HT-29 (cell line): ENCODE results near the gene SMPD2. TPM values are rescaled to one million over a fixed set of nuclear protein-coding genes. Genes with fewer than 3 reads are reported as not detected.

Experiments used
- DNase-seq: peaks from one replicate; pipeline ENCODE4 v3.0.0-alpha.2; 2015; ENCODE audit warnings: low spot score
- total RNA-seq: library from RNA; depleted of rRNA; stranded (reverse); fragments of >200 nt; shearing (Covaris generic); gene quantifications from 2 replicates; pipeline ENCODE4 v1.2.3, GENCODE V29; 2014; rRNA removed

SMPD2 gene, protein sequence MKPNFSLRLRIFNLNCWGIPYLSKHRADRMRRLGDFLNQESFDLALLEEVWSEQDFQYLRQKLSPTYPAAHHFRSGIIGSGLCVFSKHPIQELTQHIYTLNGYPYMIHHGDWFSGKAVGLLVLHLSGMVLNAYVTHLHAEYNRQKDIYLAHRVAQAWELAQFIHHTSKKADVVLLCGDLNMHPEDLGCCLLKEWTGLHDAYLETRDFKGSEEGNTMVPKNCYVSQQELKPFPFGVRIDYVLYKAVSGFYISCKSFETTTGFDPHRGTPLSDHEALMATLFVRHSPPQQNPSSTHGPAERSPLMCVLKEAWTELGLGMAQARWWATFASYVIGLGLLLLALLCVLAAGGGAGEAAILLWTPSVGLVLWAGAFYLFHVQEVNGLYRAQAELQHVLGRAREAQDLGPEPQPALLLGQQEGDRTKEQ
- total RNA-seq: 50.3 and 50.4 TPM in 2 replicates

DNA sequence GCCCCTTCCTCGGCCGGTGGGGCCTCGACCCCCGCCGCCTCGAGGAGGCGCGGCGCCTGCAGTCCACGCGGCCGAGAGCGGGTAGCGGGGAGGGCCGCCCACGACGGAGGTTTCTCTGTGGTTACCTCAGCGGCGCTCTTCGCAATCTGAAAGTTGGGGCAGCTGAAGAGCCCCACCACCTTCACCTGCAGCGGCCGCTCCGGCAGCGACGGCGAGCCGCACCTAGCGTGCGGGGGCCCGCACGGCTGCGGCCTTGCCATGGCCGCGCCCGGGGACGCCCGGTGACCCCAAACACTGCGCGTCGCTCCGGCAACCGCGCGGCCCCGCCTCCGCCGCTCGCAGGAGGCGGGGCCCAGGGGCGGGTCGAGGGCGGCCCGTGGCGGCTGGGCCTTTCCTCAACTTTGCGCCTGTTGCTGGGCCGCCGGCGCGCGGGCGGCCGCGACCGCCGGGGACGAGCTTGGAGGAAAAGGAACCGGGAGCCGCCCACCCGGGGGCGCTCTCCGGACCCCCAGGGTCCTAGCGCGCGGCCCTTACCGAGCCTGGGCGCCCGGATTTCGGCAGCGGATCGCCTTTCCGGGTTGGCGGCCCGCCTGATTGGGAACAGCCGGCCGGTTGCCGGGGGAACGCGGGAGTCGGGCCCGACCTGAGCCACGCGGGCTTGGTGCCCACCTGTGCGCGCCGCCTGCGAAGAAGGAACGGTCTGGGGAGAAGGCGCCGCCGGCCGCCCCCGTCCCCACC lies at the start of gene SMPD2, which contains the start of gene PPIL6:
TSS of gene SMPD2 (plus strand) at position 394 of the 738 bp plus-strand sequence. CDS start 398 bp downstream, outside the sequence.
TSS of gene PPIL6 (minus strand) at position 298 of the 738 bp plus-strand sequence. CDS start at position 260, 38 bp downstream.
- peak; percentile 89 for DNase-seq

DNA sequence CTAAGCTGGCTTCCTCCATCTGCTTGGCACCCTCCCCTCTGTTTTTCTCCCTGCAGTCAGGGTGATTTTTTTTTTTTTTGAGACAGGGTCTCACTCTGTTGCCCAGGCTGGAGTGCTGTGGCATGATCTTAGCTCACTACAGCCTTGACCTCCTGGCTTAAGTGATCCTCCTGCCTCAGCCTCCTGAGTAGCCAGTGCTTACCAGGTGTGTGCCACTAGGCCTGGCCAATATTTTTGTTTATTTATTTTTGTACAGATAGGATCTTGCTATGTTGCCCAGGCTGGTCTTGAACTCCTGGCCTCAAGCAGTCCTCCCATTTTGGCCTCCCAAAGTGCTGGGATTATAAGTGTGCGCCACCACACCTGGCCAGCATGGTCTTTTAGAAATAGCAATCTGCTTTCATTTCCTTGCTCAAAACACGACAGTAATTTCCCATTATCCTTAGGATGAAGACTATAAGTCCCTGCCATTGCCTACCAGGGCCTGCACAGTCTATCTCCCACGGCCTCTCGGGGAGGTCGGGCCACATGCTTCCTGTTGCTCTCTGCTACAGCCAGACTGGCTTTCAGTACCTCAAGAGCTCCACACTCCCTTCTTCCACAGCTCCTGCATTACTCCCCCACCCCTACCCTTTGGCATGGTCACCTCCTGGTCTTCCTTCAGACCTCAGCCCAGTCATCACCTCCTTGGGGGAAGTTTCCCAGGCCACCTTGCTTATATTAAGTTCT lies 47.2 kb upstream of the SMPD2 start:
- no peak for DNase-seq

DNA sequence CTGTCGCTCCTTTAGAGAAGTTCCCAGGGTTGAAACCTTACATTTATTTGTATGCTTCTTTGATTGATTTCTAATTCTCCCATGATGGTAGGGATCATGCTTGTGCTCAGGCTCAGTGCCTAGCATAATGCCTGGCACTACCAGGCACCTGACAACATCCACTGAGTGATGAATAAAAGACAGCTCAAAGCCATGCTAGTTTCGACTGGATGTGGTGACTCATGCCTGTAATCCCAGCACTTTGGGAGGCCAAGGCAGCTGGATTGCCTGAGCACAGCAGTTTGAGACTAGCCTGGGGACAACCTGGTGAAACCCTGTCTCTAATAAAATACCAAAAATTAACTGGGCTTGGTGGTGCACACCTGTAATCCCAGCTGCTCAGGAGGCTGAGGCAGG lies 46.6 kb upstream of the SMPD2 start:
- no peak for DNase-seq

DNA sequence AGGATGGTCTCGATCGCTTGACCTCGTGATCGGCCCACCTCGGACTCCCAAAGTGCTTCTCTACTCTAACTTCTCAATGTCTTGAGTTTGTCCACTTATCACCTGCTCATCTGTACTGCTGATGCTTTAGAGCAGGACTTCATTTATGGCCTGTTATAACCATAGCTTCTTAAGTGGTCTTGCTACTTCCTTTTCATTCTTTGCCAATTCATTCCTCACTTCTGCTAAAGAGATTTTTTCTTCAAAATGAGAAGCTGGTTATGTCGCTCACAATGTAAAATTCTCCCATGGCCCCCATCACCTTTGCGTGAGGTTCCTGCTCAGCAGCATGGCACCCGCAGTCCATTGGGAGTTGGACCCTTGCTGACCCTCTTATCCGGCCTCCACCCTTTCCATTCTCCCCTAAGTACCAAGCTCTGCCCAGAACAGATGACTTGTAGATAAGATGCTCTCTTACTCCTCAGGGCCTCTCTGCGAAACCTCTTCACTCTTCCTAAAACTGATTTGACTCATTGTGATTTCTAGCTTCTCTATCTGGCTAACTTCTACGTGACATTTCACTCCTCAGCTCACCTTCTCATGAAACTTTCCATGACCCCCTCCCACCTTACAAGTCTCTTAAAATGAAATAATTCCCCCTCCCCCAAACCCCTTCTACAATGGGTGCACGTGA lies 44.3 kb upstream of the SMPD2 start:
- DNase-seq: no peak

DNA sequence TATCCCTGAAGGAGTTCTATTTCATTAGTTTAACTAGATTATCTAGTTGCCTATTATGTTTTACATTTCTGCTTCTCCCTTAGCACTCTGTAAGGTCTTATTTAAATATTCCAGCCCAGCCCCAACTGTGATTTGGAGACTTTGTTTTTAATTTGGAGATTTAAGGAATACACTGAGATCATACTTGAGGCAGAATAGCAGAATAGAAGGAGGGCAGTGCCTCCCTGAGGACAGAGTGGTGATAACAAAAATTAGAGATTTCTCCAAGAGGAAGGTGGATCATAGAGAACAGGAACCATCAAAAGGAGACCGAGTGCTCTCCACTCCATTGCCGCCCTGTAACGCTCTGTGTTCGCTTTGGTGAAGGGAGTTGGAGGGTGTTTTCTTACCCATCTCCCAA lies 43.5 kb upstream of the SMPD2 start:
- peak; percentile 65 for DNase-seq

DNA sequence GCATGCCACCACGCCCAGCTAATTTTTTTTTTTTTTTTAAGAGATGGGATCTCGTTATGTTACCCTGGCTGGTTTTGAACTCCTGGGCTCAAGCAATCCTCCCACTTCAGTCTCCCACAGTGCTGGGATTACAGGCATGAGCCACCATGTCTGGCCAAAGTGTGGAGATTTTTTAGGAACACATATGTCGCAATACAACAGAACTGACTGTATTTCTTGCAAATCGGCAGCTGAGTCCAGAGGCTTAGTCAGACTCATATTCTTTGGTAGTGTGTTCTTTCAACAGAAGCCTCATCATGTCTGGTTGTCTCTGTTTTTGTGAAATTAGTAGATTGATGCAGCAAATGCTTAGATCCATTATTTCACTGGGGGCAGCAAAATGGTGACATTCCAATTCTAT lies 34.3 kb upstream of the SMPD2 start:
- no peak for DNase-seq

DNA sequence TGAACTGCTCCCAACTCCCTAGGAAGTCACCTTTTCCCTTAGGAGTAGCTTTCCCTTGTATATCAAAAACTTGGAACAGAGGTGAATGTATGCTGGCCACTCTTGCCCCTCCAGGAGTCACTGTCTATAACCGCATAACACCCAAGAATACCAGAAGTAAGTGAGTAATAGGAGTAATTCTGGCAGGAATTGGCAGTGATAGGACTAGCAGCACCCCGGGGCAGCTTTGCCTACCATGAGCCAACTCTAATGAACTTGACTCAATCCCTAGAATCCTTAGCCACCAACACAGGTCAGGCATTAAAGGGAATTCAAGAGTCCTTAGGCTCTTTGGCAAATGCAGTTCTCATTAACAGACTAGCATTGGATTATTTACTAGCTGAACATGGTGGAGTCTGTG lies 29.5 kb upstream of the SMPD2 start:
- no peak for DNase-seq

DNA sequence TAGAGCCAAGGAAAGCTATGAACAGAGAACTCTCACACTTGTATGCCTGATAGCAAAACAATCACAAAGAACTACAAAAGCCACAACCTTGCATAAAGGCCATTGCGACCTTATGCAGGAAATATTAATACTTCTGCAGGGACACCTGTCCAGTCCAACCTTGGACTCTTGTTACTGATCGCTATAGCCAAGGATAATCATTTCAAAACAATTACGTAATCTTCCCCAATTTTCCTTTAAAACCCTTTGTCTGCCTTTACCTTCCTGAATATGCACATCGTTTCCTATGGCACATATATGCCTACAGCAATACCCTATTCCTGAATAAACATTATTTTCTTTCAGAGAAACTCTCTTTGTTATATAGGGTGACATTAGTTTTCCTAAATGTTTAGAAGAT lies 22.9 kb upstream of the SMPD2 start:
- DNase-seq: no peak

DNA sequence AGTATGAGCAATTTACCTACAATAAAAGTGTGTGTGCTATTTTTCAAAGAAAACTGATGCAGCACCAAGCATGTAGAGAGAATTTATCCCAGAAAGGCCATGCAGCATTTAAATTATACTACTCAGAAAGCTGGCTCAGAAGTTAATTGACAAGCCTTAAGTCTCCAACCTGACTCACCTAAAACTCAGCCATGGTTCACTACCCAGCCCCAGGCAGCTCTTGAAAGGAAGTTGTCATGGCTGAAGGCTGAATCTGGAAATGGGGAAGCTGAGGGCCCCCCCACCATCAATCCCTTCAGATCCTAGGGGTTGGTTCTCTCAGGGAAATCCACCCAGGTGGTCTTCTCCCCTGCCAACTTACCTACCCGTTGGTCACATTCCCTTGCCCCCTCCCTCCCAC lies 19.8 kb upstream of the SMPD2 start:
- no peak for DNase-seq

DNA sequence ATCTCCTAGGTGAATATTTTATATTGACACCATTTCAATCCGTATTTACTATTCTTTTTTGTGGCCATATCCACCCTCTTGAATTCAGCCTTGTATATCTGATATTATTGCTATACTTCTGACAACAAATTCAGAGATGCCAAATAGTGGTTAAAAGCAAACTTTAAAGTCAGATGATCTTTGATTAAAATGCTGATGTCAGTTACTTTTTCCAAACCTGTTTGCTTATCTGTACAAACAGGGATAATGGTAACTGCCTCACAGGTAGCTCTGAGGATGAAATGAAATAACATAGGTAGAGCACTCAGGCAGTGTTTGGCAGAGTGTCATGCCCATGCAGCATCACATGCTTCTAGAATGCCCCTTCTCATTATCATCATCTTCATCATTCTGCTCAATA lies 19.3 kb upstream of the SMPD2 start:
- no peak for DNase-seq

DNA sequence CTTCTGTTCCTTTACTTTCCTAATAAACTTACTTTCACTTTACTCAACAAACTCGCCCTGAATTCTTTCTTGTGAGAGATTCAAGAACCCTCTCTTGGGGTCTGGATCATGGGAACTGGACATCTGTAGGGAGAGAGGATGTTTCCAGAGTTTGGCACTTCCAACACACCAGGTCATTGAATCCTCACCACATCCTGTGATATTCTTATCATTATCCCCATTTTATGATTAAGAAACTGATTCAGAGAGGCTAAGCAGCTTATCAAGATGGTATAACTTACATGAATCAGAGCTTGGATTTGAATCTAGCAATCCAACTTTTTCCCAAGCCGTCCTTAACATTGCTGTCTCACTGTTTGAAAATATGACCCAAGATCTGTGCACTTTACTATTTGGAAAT lies 15.6 kb upstream of the SMPD2 start:
- DNase-seq: no peak

DNA sequence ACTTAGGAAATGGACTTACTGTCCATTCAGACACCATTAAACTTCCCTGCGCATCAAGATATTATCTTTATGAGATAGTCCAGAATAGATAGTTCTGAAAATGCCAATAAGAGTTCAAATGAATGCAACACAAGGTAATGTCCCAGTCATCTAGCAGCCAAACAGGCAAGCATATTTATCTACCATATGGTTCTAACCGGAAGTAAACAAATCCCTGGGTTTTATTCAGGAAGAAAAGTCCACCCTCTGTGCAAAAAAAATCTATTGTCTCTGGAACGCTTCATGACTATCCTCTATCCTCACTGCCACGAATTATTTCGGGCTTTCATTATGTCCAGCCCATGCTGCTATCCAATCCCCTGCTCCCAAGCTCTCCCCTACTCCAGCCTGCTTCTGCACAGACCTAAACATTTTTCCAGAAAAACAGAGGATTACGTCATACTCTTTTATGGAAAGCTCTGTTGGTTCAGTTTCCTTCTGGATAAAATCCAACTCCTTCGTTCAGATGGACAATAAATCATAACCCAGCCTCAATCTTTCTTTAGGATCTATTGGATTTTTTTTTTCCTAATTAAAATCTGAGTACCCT lies 11.5 kb upstream of the SMPD2 start:
- DNase-seq: no peak

DNA sequence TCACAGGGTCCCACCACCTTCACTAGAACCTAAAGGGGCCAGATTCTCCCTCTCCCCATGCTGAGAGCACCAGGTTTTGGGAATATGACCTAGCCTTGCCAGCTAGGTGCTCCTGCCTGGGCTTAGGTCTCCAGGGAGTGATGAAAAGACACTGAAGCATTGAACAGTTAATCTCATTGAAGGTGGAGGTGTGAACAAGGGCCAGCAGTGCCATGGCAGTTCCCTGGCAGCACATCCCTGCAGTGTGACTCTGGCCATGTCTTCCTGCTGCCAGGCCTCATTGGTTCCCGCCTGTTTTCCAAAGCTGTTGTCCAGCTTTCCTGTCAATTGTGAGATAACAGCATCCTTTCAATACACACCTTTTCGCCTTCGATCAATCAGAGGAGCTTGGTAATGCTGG lies 11.0 kb upstream of the SMPD2 start:
- DNase-seq: no peak

DNA sequence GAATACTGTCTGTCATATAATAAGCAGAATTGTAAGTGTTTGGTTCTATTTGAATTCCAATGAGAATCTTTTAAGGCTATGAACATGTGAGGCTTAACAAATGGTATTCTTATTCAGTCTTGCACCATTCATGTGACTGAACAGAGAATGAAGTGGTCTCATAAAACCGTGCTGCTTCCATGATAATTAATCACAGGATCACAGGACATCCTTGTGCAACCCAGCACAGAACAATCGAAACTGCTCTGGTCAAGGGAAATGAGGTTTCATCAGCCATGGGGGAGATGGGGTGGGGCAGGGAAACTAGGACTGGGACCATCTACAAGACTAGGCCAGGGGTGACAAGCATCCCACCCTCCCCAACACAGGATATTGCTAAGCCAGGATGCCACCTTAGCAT lies 6.1 kb upstream of the SMPD2 start:
- no peak for DNase-seq

DNA sequence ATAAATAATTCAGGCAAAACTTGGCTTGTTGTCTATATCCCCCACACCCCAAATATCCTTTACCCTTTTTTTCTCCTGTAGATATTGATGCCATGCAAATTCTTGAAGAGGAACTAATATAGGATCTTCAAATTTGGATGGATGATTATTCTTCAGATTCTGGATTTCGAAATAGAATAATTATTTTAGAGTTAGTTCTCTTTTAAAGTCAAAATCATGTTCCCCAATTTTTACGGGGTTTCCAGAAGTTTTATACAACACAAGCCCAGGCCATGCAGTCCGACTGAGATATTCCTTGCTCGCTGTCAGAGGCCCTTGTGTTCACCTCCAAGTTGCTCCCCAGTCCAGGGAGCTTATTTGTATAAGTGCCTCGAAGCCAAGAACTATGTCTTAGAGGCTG lies 4.5 kb upstream of the SMPD2 start:
- DNase-seq: no peak

DNA sequence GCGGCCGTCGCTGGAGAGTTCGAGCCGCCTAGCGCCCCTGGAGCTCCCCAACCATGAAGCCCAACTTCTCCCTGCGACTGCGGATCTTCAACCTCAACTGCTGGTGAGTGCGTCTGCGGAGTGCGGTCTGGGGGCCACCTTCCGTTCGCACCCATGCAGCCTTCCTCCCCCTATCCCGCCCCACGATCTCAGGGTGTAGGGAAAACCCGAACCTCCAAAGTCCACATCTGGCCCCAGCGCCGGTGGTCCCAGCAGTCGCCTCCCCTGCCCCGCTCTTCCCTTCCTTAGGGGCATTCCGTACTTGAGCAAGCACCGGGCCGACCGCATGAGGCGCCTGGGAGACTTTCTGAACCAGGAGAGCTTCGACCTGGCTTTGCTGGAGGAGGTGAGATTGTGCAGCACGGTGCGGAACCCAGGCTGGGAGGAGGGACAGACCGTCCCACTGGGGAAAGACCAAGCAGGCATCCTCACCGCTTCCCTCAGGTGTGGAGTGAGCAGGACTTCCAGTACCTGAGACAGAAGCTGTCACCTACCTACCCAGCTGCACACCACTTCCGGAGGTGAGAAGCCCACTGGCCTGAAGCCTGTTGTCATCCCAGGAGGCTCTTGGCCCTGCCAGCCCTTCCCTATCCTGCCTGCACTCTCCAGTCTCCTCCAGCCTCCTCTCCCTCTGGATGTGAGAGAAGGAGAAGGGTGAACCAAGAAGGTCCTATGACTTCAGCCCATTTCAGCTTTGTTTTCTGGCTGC lies 719 bp downstream of the SMPD2 start:
- peak; percentile 75 for DNase-seq

DNA sequence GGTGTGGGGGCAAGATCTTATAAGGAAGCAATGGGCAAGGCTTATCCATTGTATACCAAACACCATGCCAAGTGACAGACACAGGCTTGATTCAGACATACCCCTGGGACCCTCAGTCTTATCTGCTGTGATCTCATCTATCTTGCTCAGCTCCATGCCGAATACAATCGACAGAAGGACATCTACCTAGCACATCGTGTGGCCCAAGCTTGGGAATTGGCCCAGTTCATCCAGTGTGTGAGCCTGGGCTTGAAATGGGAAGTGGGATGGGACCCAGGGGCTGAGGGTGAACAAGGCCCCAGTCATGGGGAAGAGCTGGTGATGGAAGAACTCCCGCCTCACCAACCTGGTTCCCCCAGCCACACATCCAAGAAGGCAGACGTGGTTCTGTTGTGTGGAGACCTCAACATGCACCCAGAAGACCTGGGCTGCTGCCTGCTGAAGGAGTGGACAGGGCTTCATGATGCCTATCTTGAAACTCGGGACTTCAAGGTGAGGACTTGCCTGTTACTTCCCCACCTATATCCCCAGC lies 1.9 kb downstream of the SMPD2 start:
- DNase-seq: no peak

DNA sequence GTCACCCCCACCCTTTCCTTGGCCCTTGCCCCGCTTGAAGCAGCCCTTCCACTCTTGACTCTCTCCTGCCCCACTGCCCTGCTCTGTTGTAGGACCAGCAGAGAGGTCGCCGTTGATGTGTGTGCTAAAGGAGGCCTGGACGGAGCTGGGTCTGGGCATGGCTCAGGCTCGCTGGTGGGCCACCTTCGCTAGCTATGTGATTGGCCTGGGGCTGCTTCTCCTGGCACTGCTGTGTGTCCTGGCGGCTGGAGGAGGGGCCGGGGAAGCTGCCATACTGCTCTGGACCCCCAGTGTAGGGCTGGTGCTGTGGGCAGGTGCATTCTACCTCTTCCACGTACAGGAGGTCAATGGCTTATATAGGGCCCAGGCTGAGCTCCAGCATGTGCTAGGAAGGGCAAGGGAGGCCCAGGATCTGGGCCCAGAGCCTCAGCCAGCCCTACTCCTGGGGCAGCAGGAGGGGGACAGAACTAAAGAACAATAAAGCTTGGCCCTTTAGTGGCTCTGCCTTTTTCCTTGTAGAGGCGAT lies 3.0 kb downstream of the SMPD2 start:
- no peak for DNase-seq

DNA sequence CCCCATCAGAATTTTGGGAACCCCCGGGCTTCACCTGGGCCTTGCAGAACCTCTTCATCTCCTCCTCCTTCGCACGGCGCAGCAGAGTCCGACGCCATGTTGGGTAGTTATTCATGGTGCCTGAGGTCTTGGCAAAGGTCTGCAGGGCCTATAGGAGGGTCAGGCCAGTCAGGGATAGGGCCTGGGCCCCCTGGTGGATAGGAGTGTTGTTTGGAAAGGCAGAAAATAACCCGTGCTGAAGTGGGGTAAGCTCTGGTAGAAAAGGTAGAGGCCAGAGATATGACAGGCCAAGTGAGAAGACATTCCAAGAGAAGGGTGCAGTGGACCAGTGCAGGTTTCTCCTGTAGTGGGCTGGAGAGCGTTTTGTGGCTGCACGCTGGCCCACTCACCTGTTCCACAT lies 4.9 kb downstream of the SMPD2 start:
- DNase-seq: no peak

DNA sequence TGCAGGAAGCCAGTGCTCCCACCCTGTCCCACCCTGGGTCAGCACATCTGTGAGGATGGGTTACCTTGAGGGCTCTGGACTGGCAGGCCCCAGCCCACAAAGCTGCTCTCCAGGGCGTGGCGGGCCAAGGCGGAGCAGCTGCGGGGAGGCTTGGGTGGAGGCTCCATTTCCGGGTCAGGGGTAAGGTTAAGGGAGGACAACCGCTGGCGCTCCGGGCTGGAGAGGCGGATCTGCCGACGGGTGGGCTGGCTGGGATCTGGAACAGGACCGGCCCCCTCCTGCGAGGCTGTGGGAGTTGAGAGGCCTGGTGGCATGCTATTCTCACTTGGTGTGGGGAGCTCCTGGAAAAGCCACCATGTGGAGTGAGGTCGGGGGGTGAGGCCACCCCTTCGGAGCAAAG lies 5.5 kb downstream of the SMPD2 start:
- peak; percentile 53 for DNase-seq
